ENCODE measurements around the gene IER3.

Gene IER3

DNA sequence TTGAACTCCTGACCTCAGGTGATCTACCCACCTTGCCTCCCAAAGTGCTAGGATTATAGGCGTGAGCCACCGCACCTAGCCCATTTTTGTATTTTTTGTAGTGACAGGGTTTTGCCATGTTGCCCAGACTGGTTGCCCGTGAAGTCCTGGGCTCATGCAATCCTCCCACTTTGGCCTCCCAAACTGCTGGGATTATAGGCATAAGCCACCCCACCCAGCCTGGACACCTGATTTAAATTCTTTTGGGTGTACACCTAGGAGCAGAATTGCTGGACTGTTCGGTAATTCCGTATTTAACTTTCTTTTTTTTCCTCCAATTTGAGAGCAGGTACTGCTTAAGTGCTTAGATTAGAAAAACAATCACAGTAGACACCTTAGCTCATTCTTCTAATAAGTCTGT, 47.9 kb downstream of the IER3 start:
- H3K4me3 ChIP-seq (ENCODE audit: low read depth, low read length): no peak overlapping the region
- TF ChIP-seq, protein P1, sequence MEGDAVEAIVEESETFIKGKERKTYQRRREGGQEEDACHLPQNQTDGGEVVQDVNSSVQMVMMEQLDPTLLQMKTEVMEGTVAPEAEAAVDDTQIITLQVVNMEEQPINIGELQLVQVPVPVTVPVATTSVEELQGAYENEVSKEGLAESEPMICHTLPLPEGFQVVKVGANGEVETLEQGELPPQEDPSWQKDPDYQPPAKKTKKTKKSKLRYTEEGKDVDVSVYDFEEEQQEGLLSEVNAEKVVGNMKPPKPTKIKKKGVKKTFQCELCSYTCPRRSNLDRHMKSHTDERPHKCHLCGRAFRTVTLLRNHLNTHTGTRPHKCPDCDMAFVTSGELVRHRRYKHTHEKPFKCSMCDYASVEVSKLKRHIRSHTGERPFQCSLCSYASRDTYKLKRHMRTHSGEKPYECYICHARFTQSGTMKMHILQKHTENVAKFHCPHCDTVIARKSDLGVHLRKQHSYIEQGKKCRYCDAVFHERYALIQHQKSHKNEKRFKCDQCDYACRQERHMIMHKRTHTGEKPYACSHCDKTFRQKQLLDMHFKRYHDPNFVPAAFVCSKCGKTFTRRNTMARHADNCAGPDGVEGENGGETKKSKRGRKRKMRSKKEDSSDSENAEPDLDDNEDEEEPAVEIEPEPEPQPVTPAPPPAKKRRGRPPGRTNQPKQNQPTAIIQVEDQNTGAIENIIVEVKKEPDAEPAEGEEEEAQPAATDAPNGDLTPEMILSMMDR (IDR thresholded peaks at IDR 0.05; ENCODE audit: low read depth, low read length): no peak

Data from WI38 (cell line).